Hepatic stellate cell (primary cell): Measurements from ENCODE around the gene COL23A1.

Experiments used
- DNase-seq: peaks from one replicate; pipeline ENCODE4 v3.0.0; 2011; ENCODE audit warnings: low spot score

COL23A1 gene

GRCh38 chr5:178531786-178532185 lies 58.4 kb downstream of the COL23A1 start:
- DNase-seq: no peak

- no peak for DNase-seq
Measured at GRCh38 chr5:178530526-178530925, 59.7 kb downstream of the COL23A1 start.

GRCh38 chr5:178529080-178529479 lies 61.1 kb downstream of the COL23A1 start:
- DNase-seq: no peak

DNA sequence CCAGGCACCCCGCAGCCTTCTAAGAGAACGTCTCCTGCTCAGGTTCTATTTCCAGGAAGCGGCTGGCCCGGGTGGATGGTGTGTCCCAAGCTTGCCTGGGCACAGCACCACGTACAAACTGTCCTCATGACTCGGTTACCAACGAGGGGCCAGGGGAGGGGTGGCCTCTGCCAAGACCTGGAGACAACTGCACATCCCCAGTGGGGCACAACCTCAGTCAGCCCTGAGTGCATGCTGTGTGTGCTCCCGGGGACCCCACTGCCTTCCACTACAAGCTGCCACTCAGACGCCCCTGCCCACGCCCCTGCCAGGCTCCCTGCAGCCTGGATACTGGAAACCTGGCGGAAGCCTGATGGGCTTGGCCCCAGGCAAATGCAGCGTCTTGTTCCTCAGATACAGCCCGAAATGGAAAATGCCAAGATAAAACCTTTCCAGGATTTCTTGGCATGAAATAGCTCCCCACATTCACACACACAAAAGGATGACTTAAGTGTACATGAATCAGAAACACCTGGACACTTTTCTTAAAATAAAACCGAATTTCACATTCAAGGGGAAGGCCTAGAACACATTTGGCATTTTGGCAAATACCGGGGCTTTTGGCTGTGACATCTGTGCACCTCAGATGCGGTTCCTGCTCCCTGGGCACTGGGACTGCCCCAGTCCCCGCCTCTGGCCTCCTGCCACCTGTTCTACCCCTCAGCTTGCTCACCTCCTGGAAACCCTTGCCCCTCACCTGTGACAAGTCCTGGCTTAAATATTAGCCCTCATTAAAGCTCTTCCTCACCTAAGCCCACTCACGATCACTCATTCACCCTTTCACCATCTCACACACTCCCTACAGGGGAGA lies 62.5 kb downstream of the COL23A1 start:
- no peak for DNase-seq

DNA sequence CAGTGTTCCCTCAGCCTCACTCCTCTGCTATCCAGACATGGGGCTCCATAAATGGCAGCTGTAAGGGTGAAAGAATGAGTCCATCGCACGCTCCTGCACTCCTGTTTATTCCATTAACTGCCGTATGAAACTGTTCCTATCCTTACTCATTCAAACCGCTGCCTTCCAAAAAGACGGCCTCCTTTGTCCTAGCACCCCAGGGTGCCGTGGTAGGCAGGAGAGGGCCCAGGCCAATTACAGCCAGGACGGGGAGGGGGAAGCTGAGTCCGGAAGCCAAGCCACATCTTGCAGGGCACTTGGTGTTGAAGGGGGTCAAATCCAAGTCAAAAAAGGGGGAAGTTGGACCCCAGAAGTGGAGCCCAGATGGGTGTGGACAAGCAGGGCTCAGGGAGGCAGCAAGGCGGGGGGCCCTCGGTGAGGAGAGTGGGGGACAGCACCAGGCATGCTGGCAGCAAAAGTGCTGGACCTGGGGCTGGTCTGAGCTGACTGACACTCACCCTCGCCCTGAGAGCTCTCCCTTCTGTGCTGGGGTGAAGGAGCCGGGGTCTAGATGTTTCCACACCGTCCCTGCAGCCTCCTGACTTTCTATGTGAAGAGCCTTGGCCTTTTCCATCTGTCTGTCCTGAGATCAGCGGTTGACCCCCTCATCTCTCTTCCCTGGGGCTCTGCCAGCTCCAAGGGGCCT lies 63.3 kb downstream of the COL23A1 start:
- no peak for DNase-seq

GRCh38 chr5:178525906-178526732 lies 64.1 kb downstream of the COL23A1 start:
- DNase-seq: no peak

GRCh38 chr5:178524093-178524882 lies 65.9 kb downstream of the COL23A1 start:
- DNase-seq: no peak

GRCh38 chr5:178522361-178522760 lies 67.8 kb downstream of the COL23A1 start:
- DNase-seq: no peak

- DNase-seq: no peak
Measured at GRCh38 chr5:178520851-178521250, 69.3 kb downstream of the COL23A1 start.

DNA sequence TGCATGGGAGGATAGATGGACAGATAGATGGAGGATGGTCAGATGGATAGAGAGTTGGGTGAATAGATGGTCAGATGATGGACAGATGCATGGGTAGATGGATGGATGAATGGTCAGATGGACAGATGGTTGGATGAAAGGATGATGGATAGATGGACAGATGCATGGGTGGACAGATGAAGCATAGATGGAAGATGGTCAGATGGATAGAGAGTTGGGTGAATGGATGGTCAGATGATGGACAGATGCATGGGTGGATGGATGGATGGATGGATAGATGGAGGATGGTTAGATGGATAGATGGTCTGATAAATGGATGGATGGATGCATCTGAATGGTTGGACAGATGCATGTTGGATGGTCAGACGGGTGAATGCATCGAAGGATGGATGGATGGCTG lies 70.4 kb downstream of the COL23A1 start:
- no peak for DNase-seq

GRCh38 chr5:178519155-178519554 lies 71.0 kb downstream of the COL23A1 start:
- no peak for DNase-seq

DNA sequence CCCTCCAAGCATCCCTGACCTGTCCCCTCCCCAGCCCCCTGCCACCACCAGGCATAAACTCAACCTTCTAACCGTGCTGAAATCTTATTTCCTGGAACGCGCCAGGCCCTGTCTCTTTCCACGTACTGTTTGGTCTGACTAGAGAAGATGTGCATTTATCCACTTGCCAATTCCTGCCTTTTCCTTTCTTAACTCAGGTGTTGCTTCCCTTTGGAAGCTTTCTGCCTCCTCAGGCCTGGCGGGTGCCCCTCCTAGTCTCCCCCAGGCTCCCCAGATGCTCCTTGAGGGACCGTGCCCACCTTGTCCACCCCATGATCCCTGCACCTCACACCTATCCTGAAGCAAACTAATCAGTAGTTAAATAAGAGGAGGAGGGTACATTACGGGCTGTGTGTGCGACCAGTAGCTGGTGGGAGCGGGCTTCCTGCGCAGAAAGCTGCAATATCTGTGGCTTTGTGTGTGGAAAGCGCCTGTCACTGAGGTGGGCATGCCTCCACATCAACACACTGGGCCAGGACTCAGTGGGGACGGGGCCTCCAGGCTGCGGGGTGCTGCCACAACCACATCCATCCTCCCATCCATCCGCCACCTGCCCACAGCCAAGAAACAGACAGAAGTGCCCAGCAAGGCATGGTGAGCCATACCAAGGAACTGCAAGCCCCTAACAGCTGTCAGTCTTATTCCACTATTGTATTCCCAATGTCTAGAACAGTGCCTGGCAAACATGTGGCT lies 73.5 kb downstream of the COL23A1 start:
- DNase-seq: no peak

- DNase-seq: no peak
Measured at GRCh38 chr5:178515776-178516503, 74.3 kb downstream of the COL23A1 start.

GRCh38 chr5:178514851-178515418 lies 75.3 kb downstream of the COL23A1 start:
- DNase-seq: no peak

GRCh38 chr5:178511172-178511571 lies 79.0 kb downstream of the COL23A1 start:
- no peak for DNase-seq

DNA sequence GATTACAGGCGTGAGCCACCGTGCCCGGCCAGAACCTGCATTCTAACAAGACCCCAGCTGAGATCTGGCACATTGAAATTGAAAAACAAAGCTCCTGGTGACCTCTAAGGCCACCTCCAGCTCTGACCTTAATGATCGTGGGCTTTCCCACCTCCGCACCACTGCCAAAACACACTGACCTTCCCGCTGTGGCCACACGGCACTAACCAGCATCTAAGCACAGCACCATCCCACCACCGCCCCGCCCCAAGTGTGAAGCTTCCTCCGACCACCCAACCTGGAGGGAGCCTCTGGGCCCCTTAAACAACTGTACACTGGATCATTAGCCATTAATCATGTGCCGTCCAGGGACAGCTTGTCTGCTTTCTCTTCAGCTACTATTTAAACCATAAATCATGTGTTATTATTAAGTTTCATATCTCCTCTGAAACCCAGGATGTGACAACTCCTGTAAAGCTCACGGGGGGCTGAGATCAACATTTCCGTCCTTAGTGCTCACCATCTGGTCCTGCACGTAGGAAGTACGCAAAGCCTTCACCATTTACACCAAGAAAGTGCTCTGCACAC lies 80.6 kb downstream of the COL23A1 start:
- no peak for DNase-seq

GRCh38 chr5:178507151-178507932 lies 82.9 kb downstream of the COL23A1 start:
- no peak for DNase-seq

DNA sequence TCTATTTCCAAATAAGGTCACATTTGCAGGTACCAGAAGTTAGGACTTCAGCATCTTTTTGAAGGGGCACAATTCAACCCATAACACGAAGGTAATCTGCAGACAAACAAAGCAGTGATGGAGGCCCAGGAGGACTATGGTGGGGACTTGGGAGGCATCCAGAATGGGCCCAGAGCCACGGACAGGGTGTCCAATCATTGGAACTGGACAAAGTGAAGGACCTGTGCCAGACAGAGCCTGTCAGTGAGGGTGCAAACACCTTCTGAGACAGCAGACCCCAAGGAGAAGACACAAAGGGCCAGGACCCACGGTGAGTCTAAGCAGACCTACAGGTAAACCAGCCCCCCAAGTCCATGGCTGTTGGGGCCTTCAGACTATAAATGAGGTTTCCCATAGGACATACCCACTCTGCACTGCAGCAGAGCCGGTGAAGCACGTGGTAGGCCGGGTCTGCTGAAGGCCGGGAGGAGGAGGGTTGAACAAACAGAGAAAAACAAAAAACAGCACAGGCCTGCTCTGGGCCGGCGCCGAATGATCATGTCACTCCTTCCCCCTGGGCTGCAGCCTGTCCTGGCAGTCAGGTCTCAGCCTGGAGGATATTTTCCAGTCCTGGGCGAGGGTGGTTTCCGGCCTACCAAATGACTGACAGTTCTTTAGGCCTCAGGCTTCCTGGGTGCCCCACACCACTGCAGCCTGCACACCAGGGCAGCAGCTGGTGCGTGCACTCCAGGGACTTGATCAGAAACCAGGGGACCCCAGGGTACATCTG lies 84.4 kb downstream of the COL23A1 start:
- DNase-seq: no peak
